NCI-H524 (cell line): ENCODE data around the gene SUPT6H.

Experiments used
- DNase-seq, 2 experiments: peaks; one replicate each; lab custom pipeline; 2025; lab: John Stamatoyannopoulos, UW

The SUPT6H gene

DNA sequence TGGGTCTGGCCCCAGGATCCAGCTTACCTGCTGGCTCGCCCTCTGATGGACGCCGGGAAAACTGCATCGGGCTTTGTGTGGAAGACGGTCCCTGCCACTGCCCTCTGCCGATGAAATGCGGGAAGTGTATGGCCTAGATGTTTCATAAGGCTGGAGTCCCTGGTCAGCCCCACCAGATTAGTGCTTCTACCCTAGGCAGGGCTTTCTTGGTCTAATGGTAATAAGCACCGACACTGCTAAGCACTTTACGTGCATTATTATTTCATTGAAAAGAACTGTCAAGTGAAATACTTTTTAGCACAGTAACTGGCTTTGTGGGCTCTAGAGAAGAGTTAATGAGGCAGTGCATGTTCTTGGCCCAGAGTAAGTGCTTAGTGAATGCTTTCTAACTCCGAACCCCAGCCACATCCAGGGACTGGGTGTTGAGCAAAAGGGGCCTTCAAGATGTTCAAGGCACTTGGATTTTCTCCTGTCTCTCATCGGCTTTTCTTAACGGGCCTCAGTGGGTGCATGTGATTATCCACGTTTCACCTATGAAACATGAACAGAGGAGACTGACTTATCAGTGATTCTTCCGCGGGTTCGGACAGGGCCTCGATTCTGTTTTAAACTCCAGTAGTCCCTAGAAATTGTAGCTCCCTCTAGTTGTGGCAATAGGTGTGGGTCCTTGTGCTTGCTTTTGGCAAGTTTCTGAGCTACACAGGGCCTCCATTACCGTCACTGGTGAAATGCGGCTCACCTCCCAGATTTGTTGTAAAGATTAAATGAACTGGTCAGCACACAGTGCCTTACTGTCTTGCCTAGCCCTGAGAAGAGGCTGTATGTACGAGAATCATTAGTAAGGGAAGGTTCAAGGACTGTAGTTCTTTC is 88.4 kb downstream of the SUPT6H start:
- DNase-seq, result peak; percentile 91 to 95

GRCh38 chr17:28751600-28752366 is 89.8 kb downstream of the SUPT6H start:
- no peak for DNase-seq
